Esophagus squamous epithelium (tissue), 5 donors: ENCODE results near the gene PCSK9. TPM values are rescaled to one million over a fixed set of nuclear protein-coding genes. Genes with fewer than 3 reads are reported as not detected.

Source experiments
- DNase-seq: peaks from one replicate; lab custom pipeline; 2025; lab: John Stamatoyannopoulos, UW
- H3K27ac ChIP-seq, 4 donors: fragments of 200-600 bp; sonication (generic); one replicate each; pipeline ENCODE4 v1.5.1; 2016 to 2019; ENCODE audit warnings: mild to moderate bottlenecking in 1 of 4
- H3K27me3 ChIP-seq, 4 donors: fragments of 200-600 bp; sonication (generic); 1 replicate in 3 of 4; 2 replicates in 1 of 4; pipeline versions ENCODE4 v1.5.1 to v1.6.0; 2017 to 2021; ENCODE audit warnings: antibody characterized with exemption in 1 of 4
- H3K36me3 ChIP-seq, 3 donors: fragments of 200-600 bp; sonication (generic); one replicate each; pipeline ENCODE4 v1.5.1; 2016 to 2019
- H3K4me1 ChIP-seq, 3 donors: fragments of 200-600 bp; sonication (generic); one replicate each; pipeline ENCODE4 v1.5.1; 2017 to 2019
- H3K4me3 ChIP-seq, 4 donors: fragments of 200-600 bp; sonication (generic); 1 replicate in 3 of 4; 2 replicates in 1 of 4; pipeline ENCODE4 v1.5.1; 2016 to 2019; ENCODE audit warnings: mild to moderate bottlenecking in 2 of 4, moderate library complexity in 1 of 4
- H3K9me3 ChIP-seq, 3 donors: fragments of 200-600 bp; sonication (generic); one replicate each; pipeline ENCODE4 v1.5.1; 2016 to 2019
- CTCF ChIP-seq, 6 experiments: fragments of 450-650 bp in 4 of 6; fragments of 200-600 bp in 2 of 6; sonication (generic) in 2 of 6; IDR thresholded peaks; one replicate each; pipeline ENCODE4 v1.5.1; 2016 to 2019; ENCODE audit warnings: antibody characterized with exemption in 6 of 6, mild to moderate bottlenecking in 4 of 6, moderate library complexity in 4 of 6
- POLR2A ChIP-seq, 4 donors: fragments of 450-650 bp; IDR thresholded peaks; one replicate each; pipeline ENCODE4 v1.6.1; 2017; ENCODE audit warnings: antibody characterized with exemption in 4 of 4, mild to moderate bottlenecking in 4 of 4, moderate library complexity in 3 of 4
- WGBS, 2 donors: methylation state at CpG; one replicate each; pipeline ENCODE4 v1.1.5; 2018; 5-methylcytosine and 5-hydroxymethylcytosine counted together
- intact Hi-C: fragments of 100-400 bp; cut with DNase I; formaldehyde crosslinking; loops from one replicate; pipeline ENCODE4 v1.15.0; 2022
- total RNA-seq, 4 donors: library from RNA; depleted of rRNA; stranded (reverse); fragments of >200 nt; gene quantifications; one replicate each; pipeline ENCODE4 v1.1.0, GENCODE V29; 2016
- donor health status: DM: yes; HTN: yes; CAD: no.

Gene PCSK9
- total RNA-seq, 4 donors from 2014 or later, result 6.5 to 21.4 (median 7.0) TPM

- Histone ChIP-seq H3K27ac (no peak overlapping the region), H3K36me3 (no peaks in the 10 kb centered on the region), H3K9me3 (no peaks in the 10 kb centered on the region), H3K4me1 (no peaks in the 10 kb centered on the region), H3K4me3 (no peak overlapping the region), H3K27me3 (peaks cover 0 to 63% (median 0%) of the 10 kb centered on the region in 4 donors)
- no peak for TF ChIP-seq CTCF (IDR thresholded peaks at IDR 0.05)
- TF ChIP-seq POLR2A (IDR thresholded peaks at IDR 0.05), result no peak
- WGBS, 2 donors, result 81 to 84% methylated on average over 7 of the region's 7 CpGs
- intact Hi-C loops, result no loop called here
- no peak for DNase-seq
Measured at GRCh38 chr1:55033265-55033614, 6.1 kb upstream of the PCSK9 start.

- H3K9me3 ChIP-seq, result no peaks in the 10 kb centered on the region
- no peak overlapping the region for H3K4me3 ChIP-seq
- peaks cover 0 to 9% (median 6%) of the 10 kb centered on the region in 3 donors for H3K4me1 ChIP-seq
- no peak for DNase-seq
- no peaks in the 10 kb centered on the region for H3K36me3 ChIP-seq
- H3K27ac ChIP-seq, result no peak overlapping the region
- no peak for TF ChIP-seq POLR2A (IDR thresholded peaks at IDR 0.05)
- no peak for TF ChIP-seq CTCF (IDR thresholded peaks at IDR 0.05)
- peaks cover 0 to 77% (median 2%) of the 10 kb centered on the region in 4 donors for H3K27me3 ChIP-seq
- 77 to 87% methylated on average over 6 of the region's 6 CpGs for WGBS, 2 donors
- intact Hi-C loops, result no loop called here
Measured at GRCh38 chr1:55034476-55035133, 4.7 kb upstream of the PCSK9 start.

GRCh38 chr1:55035904-55036303, 3.4 kb upstream of the PCSK9 start:
- intact Hi-C loops, result no loop called here
- H3K27me3 ChIP-seq, result peaks cover 0 to 80% (median 2%) of the 10 kb centered on the region in 4 donors
- 36 to 74% methylated on average over 4 of the region's 4 CpGs for WGBS, 2 donors

GRCh38 chr1:55037733-55038551, 1.4 kb upstream of the PCSK9 start:
- H3K27ac ChIP-seq, result no peak overlapping the region
- intact Hi-C loops, result no loop called here
- TF ChIP-seq POLR2A (IDR thresholded peaks at IDR 0.05) (no peak), CTCF (IDR thresholded peaks at IDR 0.05) (no peak)
- no peak for DNase-seq
- H3K36me3 ChIP-seq, result no peaks in the 10 kb centered on the region
- H3K27me3 ChIP-seq, result peaks cover 0 to 76% (median 2%) of the 10 kb centered on the region in 4 donors
- H3K4me1 ChIP-seq, result peaks cover 9 to 25% (median 16%) of the 10 kb centered on the region in 3 donors
- no peaks in the 10 kb centered on the region for H3K9me3 ChIP-seq
- no peak overlapping the region for H3K4me3 ChIP-seq
- 78 to 83% methylated on average over 5 to 6 of the region's 8 CpGs for WGBS, 2 donors

More at GRCh38 chr1:55035904-55036303, 3.4 kb upstream of the PCSK9 start:
- no peak for TF ChIP-seq POLR2A (IDR thresholded peaks at IDR 0.05)
- peak in 1 of 6 experiments; percentile 22 for TF ChIP-seq CTCF (IDR thresholded peaks at IDR 0.05)
- no peak for DNase-seq
- H3K36me3 ChIP-seq, result no peaks in the 10 kb centered on the region
- H3K27ac ChIP-seq, result no peak overlapping the region
- H3K4me1 ChIP-seq, result peaks cover 9 to 22% (median 16%) of the 10 kb centered on the region in 3 donors
- H3K4me3 ChIP-seq, result no peak overlapping the region
- no peaks in the 10 kb centered on the region for H3K9me3 ChIP-seq

GRCh38 chr1:55038552-55038838, 853 bp upstream of the PCSK9 start:
- Histone ChIP-seq H3K27me3 (peaks cover 0 to 70% (median 2%) of the 10 kb centered on the region in 4 donors), H3K9me3 (no peaks in the 10 kb centered on the region), H3K27ac (no peak overlapping the region), H3K36me3 (no peaks in the 10 kb centered on the region), H3K4me3 (no peak overlapping the region), H3K4me1 (peaks cover 9 to 25% (median 16%) of the 10 kb centered on the region in 3 donors)
- 87% methylated on average over 3 of the region's 3 CpGs; no CpG with 5 or more reads in 1 of the 2 donors for WGBS, 2 donors
- DNase-seq, result no peak
- TF ChIP-seq POLR2A (IDR thresholded peaks at IDR 0.05) (no peak), CTCF (IDR thresholded peaks at IDR 0.05) (no peak)
- intact Hi-C loops, result no loop called here
